Measurements from ENCODE around the gene HOMER3.

The HOMER3 gene

DNA sequence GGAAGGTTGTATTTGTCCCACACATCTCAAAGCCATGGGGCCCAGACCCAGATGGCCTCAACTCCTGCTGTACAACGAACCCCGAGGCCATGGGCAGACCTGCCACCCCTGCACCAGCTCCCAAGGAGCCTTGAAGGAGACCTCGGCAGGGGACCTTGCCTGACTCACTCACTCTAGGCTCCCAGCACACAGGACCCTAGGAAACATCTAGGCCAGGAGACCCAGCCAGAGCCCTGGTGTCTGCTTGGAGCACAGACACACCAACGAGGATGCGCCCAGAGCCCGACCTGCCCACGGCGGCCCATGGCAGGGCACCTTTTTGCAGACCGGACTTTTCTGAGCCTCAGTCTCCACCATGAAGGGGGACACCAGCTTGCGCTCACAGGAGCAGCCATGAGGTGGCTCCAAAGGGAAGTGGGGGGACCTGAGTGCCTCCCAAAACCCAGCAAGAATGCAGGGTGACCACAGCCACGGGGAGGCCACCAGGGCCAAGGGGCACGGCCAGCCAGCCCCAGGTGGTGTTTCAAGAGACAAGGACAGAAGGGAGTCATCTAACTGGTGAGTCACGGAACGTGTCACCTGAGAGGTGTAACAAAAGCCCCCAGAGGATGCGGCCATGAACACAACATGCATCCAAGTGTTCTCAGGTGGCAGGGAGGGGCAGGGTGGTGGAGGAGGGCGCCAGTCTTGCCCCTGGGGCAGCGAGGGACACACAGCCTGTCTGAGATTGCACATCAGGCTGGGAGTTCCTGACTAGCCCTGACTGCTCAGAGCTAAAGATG, 40.1 kb downstream of the HOMER3 start:
- no peak for DNase-seq

DNA sequence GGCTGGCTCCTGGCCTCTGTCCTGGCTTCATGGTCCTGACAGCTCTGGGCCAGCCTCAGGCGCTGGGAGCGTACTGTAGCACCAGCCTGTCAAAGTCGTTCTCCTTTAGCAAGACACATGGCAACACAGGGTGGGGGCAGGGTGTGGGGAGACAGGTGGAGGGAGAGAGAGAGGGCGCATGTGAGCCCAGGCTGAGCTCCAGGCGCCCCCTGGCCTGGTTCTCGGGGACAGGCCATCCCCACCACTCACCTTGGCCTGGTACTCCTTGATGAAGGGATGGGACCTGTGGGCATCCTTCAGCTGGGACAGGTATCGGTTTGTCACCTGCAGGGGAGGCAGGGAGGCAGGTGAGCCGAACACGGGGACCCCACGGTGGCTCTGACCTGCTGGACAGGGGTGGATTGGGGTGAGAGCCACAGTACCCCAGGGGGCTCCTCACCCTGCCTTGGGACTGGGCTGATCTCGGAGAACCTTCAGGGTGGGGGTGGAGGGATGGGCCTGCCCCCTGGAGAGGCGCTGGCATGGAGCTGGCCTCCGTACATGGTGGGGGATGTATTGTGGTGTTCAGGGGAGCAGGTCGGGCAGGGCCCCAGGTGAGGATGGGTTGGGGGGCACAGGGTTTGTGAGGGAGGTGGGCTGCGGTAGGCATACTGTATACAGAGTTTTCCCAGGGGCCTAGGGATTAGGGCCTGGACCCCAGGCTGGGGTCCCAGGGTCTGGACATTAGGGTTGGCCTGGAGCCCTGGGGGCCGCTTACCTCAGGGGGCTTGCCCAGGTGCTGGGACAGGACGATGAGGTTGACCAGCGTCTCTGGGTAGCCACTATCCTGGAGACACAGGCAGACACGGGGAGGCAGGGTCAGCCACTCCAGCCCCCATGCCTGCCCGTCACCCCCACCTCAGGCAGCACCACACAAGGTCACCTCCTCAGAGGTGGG, 41.1 kb downstream of the HOMER3 start:
- DNase-seq = no peak

DNA sequence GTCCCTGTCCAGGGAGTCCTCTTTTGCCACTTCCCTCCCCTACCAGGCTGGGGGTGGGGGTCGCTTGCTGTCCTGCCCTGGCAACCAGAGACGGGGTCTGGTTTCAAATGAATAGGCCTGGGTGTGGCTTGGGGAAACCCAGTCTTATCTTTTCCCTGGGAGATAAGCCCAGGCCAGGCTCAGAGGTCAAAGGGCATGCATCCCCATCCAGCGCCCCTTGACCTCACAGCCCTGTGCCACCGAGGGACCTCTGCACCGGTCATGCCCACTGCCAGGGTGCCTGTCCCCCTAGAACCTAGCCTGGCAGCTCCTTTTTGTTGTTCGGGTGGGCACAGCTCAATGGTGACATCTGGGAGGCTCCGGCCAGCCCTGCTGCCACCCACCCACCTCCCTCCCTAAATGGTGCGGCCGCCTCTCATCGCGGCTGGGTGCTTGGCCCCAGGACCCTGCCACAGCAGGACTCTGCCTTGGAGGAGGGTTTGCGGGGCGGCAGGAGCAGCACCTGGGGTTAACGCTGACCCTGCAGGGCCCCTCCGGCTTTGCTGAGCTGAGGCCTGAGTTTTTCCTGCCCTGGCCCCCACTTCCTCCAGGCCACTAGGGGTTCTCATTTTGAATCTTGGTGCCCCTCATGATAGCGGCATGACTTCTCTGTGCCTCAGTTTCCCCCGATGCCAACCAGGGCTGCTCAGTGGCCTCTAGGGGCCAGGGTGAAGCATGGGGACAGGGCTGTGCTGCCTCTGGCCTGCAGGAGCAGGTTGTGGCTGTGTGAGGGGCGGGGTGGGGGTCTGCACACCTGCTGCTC, 42.2 kb downstream of the HOMER3 start:
- no peak for DNase-seq

DNA sequence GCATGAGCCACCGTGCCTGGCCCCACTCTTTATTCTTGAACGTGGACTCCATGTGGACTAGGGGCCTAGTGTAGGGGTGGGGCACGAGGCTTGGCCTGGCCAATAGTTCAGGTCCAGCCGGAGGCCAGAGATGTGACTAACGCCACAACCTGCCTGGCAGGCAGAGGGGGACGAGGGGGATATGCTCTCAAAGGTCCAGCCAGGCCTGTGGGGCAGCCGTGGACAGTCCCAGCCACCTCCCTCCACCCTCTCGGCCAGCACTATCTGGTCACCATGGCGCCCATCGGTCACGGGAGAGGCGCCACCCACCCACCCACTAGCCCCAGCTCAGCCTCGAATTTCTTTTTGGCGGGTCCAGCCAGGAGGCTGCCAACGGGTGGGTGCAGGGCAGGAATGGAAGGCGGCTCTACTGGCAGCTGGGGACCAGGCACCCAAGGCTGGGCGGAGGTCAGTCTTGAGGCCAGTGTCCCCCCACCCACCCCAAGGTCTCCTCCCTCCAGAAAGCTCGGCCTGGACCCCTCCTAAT, 42.9 kb downstream of the HOMER3 start:
- no peak for DNase-seq

DNA sequence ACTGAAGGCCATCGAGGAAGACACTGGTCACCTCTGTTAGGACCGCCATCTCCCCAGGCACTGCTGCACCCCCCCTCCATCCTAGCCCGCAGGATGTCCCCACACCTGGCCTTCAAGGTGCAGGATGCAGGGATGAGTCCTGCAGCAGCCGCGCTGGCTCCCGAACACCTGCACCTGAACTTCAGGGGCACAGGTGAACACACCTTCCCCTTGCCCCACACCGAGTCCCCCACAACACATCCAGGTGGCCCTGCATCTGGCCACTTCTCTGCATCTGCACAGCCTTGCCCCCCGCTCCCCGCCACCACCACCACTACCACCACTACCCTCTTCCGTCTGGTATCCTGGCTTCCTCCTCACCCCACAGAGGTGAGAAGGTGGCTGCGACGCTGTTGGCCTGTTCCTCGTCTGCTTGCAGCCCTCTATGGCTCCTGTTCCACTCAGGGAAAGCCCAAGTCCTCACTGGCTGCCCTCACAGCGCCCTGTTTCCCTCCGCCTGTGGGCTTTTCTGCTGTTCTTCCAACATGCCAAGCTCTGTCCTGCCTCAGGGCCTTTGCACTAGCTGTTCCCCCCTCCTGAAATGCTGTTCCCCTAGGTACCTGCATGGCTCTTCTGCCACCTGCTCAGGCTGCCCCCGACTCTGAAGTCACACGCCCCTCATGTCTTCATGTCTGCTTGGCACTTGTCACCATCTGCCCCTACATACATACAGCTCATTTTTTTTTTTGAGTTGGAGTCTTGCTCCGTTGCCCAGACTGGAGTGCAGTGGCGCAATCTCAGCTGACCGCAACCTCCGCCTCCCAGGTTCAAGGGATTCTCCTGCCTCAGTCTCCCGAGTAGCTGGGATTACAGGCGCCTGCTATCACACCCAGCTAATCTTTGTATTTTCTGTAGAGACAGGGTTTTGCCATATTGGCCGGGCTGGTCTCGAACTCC, 43.7 kb downstream of the HOMER3 start:
- no peak for DNase-seq

DNA sequence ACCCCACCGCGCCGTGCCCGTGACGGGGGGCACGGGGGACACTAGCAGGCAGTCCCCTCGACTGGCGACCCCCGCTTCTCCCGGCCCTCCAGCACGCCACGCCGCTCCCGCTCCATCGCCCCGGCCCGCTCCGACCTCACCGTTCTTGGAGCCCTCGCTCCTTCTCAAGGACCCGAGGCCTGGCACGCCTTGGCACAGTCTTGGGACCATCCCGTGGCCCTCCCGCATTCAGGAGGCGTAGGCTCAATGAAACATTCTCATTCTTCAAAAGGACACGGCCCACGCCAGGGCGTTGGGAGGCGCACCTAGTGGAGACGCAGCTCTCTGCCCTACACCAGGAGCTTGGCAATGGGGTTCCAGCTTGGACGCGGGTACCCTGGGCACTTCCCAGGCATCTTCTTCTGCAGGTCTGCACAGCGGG, 44.6 kb downstream of the HOMER3 start:
- DNase-seq = peak in 1 of 2 donors; percentile 19

DNA sequence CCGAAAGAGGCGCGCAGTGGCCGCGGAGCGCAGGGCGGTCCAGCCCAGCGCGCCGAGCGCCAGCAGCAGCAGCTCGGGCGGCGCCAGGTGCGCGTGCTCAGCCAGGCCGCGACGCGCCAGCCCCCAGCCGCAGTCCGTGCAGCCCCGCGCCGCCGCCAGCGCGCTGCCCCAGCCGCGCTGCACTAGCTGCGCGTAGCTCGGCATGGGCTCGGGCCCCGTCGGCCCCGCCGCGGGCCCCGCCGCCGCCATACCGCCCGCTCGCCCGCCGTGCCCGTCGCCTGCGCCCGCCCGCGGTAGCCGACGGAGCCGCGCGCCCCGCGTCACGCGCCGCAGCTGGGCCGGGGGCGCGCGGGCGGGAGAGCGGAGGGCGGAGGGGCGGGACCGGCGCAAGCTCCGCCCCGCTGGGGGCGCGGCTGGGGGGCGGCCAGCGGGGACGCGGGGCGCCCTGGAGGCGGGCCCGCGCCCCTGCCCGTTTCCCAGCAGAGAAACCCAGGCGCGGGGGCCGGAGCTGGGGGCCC, 45.1 kb downstream of the HOMER3 start, which contains the start of gene CERS1:
Gene CERS1 (minus strand): TSS at position 335 of the 518 bp plus-strand sequence. CDS start 86 bp downstream, at position 249.
- peak; percentile 22 to 43 for DNase-seq

DNA sequence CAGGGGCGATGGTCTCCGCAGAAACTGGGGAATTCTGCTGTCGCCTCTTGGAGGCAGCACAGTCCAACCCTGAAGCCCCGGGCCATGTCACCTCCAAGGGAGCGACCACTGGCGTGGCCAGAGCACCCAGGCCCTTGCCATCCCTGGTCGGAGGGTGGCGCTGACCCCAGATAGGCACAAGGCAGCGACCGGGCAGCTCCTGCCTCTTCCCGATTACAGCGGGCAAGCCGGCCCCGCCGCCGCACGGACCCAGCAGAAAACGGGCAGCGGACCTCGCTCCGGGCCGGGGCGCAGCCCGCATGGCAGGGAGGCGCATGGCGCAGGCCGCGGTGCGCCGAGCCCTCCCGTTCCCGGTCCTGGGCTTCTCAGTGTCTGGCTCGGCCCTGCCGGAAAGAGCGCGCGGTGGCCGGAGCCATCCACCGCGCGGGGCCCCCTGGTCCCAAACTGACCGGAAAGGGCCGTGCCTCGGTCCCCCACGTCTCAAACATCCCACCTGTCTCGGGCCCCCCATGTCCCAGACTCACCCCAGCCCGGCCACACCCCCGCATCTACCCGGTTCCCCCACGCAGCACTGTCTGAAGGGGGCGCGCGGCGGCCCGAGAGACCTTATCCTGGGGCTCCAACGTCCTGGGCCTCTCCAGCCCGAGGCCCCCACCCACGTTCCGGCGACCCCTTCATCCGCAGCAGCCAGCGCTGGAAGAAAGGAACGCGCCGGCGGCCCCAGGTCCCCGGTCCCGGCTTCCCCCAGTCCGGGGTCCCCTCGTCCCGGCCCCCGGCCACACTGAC, 45.8 kb downstream of the HOMER3 start:
- DNase-seq = peak; percentile 92 to 95

DNA sequence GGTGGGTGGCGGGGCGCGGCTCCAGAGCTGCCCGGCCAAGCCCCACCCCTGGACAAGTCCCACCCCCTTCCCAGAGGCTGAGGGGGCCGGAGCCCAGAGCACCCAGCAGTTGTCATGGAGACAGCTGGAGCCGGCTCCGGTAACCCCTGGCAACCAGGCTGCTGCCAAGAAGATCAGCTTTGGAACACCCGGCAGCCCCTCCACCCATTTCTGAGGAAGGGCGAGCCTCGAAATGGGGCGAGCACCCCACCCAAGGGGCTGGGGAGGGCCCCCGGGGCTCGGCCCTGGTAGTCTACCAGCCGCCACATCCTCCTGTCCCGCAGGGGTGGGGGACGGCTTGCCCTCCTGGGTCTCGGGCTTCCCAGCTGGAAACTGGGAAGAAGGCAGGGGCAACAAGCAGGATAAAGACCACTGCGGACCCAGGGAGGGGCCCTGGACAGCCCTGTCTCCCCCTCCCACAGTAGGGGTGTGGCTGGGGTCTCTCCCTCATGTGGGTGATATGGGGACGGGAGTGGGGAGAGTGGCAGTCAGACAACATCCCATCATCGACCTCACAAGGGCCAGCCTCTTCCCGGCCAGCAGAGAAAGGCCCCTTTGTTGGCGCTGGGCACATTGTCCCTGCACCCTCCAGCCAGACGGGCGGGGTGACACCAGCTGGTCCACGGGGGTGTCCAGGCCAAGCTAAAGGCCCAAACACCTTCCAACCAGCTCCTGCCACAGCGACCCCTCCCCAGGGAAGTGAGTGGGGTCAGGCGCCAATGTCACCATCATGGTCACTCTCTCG, 46.6 kb downstream of the HOMER3 start:
- DNase-seq = peak; percentile 92 to 95

DNA sequence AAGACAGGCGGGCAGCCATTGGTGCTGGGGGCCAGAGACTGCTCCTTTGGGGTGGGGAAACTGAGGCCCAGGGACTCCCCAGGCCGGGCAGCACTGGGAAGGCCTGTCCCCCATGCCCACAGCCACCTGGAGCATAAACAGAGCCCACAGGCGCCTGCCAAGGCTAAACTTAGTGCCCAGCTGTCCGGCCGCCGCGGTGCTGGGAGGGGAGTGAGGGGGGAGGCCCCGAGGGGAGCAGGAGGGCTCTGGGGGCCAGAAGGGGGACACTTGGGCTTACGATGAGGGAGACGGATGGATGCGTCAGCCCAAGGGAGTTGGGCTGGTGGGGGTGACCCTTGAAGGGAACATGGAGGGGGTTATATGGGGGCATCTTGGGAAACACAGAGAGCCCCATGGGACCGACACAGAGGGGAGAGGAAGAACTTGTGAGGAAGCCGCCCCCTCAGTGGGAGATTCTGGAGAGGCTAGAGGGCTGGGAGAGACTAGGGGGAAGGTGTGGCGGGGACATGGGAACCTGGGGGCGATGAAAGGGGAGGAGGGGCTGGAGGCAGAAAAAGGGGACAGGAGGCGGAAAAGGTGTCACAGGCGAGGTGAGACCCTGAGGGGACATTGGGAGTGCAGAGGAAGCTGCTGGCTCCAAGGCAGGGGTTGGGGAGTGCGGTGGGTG, 47.3 kb downstream of the HOMER3 start:
- no peak for DNase-seq

DNA sequence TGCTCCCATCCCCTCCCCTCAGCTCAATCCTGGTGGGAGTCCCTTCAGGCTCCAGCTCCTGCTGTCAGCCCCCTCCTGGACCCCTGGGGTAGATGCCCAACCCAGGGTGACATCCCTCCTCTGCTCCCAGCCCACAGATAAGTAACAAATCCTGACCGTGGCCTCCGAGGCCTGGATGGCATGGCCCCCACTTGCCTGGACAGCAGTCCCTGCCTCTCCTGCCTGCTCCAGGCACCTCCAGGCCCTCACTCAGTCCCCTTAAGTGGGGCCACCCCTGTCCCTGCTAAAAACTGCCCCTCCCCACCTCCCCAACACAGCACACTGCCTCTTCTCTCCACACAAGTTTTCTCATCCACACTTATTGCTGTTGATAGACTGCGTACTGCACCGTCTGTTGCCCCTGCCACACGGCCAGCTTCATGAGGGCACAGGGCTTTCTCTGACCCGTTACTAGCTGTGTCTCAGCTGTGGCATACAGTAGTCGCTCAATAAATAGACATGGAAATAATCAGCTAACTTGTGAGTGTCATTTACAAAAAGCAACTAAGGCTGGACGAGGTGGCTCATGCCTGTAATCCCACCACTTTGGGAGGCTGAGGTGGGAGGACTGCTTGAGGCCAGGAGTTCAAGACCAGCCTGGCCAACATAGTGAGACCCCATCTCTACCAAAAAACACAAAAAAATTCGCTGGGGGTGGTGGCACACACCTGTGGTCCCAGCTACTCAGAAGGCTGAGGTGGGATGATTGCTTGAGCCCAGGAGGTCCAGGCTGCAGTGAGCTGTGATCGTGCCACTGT, 50.9 kb downstream of the HOMER3 start:
- no peak for DNase-seq

DNA sequence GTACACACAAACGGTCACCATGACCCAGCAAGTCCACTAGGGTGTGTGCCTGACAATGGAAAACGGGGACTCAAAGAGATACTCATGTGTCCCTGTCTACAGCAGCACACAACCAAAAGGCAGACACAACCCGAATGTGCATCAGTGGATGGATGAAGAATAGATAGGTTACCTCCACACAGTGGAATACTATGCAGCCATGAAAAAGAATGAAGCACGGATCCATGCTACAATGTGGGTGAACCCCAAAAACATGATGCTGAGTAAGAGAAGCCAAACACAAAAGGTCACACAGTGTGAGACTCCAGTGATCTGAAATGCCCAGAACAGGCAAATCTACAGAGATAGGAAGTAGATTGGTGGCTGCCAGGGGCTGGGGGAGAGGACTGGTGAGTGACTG, 54.0 kb downstream of the HOMER3 start:
- DNase-seq = no peak

DNA sequence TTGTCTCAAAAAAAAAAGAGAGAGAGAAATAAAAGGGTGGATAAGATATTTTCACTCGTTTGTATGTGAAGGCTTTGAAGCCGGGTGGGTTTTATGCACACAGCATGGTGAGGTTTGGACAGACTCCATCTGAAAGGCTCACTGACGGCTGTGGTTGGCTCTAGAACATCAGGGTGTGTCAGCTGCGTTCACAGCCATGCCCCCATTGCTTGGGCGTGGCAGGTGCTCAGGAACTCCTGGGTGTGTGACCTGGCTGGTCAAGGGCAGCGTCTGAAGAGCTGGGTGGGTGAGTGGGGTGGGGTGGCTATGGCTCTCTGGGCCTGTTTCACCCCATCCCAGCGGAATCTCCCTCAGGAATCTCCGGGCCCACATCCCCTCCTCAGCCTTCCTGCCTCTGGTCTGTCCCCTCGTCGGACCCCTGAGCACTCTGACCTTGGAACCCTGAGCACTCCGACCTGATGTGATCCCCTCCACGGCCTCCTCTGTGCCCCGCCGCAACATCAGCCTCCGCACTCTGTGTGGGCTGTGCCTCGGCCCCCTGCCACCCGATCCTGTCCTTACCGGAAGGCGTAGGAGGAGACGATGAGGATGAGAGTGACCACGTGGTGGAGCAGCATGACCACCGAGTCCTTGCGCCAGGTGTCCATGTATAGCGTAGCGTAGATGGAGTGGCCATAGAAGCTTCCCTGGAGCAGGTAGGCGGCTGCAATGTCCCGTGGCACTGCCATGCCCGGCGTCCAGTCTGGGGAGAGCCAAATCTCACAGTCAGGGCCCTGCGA, 57.3 kb downstream of the HOMER3 start:
- no peak for DNase-seq

DNA sequence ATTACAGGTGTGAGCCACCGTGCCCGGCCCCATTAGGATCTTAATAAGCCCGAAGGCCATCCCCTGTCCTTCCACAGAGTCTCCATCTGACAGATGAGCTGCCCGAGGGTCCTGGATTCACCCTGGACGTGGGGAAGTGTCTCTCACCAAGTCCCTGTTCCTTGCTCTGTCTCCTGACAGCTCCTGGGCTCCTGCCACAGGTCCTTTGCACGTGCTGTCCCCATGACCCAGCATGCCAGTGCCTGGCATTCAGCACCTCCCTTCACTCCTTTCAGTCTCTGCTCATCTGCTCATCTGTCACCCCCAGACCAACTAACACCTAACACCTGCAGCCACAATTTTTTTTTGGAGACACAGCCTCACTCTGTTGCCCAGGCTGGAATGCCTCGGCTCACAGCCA, 59.5 kb downstream of the HOMER3 start:
- DNase-seq = no peak

DNA sequence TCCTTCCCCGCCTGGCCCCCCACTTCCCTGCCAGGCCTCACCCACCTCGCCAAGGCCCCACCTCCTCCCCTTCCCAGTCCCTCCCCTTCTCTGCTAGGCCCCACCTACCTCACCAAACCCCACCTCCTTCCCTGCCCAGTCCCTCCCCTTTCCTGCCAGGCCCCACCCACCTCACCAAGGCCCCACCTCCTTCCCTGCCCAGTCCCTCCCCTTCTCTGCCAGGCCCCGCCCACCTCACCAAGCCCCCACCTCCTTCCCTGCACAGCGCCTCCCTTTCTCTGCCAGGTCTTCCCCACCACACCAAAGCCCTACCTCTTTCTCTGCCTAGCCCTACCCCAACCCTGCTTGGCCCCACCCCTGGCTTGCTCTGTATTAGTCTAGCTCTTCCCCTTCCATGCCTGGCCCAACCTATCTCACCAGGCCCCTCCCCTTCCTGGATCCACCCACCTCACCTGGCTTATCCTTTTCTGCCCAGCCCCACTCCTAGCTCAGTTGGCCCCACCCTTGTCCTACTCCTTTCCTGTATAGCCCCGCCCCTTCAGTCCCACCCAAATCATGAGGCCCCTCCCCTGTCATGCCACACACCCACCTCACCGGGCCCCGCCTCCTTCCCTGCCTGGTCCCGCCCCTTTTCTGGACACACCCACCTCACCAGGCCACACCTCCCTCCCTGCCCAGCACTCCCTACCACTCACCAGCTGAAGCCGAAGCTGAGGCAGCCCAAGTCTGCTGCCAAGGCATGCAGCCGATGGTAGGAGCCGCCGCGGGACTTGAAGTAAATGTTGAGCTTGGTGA, 61.2 kb downstream of the HOMER3 start:
- DNase-seq = no peak

Measured in hippocampal formation (tissue), 2 donors.